Nephron (organoid): ENCODE data around the gene POC1A.

Experiments
- H3K27ac Mint-ChIP-seq, 3 experiments: 2 replicates each; pipeline ENCODE4 v1.8.0; 2020; ENCODE audit warnings: mixed read lengths in 3 of 3, mild to moderate bottlenecking in 2 of 3, moderate library complexity in 1 of 3
- H3K27me3 Mint-ChIP-seq: 2 replicates; pipeline ENCODE4 v1.8.0; 2021; ENCODE audit warnings: low read depth, mild to moderate bottlenecking, moderate library complexity, mixed read lengths
- H3K36me3 Mint-ChIP-seq: 2 replicates; pipeline ENCODE4 v1.8.0; 2020; ENCODE audit warnings: low read depth, mixed read lengths
- H3K4me1 Mint-ChIP-seq: 2 replicates; pipeline ENCODE4 v1.8.0; 2020; ENCODE audit warnings: mixed read lengths
- H3K4me3 Mint-ChIP-seq, 3 experiments: 2 replicates each; pipeline ENCODE4 v1.8.0; 2020; ENCODE audit warnings: mild to moderate bottlenecking in 3 of 3, mixed read lengths in 3 of 3, moderate library complexity in 2 of 3
- H3K9me3 Mint-ChIP-seq: 2 replicates; pipeline ENCODE4 v1.8.0; 2020; ENCODE audit warnings: mixed read lengths
- TF ChIP-seq, protein P1 (sequence below), 3 experiments: fragments of 200-600 bp; sonication (generic); IDR thresholded peaks; one replicate each; pipeline ENCODE4 v1.5.0; 2021; ENCODE audit warnings: antibody characterized with exemption in 3 of 3; ENCODE audit not compliant: unreplicated experiment in 3 of 3

Gene POC1A

DNA sequence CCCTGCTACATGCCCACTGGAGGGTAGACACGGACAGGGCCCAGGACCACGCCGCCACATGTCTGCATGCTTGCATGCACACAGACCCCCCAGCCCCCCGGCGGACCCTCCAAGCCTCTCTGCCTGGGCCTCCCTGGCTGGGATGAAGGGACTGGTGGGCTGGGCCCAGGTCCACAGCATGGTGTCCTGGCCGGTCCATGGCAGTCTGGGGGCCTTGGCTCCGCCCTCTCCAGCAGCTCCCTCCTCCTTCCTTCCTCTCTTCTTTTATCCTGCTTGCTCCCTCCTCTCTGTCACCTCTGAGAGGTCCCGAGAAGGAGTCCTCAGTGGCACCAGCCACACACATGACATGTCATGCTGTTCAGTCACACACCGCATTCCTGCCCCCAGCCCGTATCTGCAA lies 122.3 kb downstream of the POC1A start:
- peaks cover 8% of the 10 kb centered on the region for H3K27me3 Mint-ChIP-seq
- no peaks in the 10 kb centered on the region for H3K9me3 Mint-ChIP-seq
- no peaks in the 10 kb centered on the region for H3K36me3 Mint-ChIP-seq
- H3K27ac Mint-ChIP-seq: peak overlapping the region in 1 of 3 experiments; percentile 3
- H3K4me3 Mint-ChIP-seq: no peak overlapping the region
- H3K4me1 Mint-ChIP-seq: peaks cover 27% of the 10 kb centered on the region
- TF ChIP-seq, protein P1, sequence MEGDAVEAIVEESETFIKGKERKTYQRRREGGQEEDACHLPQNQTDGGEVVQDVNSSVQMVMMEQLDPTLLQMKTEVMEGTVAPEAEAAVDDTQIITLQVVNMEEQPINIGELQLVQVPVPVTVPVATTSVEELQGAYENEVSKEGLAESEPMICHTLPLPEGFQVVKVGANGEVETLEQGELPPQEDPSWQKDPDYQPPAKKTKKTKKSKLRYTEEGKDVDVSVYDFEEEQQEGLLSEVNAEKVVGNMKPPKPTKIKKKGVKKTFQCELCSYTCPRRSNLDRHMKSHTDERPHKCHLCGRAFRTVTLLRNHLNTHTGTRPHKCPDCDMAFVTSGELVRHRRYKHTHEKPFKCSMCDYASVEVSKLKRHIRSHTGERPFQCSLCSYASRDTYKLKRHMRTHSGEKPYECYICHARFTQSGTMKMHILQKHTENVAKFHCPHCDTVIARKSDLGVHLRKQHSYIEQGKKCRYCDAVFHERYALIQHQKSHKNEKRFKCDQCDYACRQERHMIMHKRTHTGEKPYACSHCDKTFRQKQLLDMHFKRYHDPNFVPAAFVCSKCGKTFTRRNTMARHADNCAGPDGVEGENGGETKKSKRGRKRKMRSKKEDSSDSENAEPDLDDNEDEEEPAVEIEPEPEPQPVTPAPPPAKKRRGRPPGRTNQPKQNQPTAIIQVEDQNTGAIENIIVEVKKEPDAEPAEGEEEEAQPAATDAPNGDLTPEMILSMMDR (IDR thresholded peaks at IDR 0.05; ENCODE audit: unreplicated experiment in 3 of 3): no peak

DNA sequence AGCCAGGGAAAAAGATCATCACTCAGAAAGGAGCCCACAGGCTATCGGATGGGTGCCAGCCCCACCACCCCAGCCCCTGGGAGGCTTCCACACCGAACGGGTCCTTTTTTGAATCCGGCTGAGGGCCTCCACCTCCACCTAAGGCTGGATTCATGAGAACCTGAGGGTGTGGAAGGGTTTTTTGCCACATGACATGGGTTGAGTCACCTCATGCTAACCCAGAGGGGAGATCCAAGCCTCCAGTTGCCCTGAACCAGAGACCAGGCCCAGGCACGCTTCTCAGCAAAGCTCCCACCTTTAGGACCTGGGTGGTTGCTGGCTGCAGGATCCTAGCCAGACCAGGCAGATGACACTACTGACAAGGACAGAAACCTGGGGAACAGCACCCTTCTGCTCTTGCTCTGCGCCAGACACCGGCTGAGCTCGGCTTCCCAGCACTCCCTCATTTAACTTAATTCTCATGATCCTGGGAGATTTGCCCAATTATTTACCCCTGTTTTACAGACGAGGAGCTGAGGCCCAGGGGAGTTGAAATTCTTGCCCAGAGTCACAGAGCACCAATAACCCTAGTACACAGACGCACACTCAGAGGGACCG lies 123.4 kb downstream of the POC1A start:
- Mint-ChIP-seq H3K4me3 (no peak overlapping the region), H3K4me1 (peaks cover 34% of the 10 kb centered on the region), H3K36me3 (no peaks in the 10 kb centered on the region), H3K27ac (peak overlapping the region in 1 of 3 experiments; percentile 16), H3K9me3 (no peaks in the 10 kb centered on the region), H3K27me3 (peaks cover 7% of the 10 kb centered on the region)
- TF ChIP-seq, protein P1 (IDR thresholded peaks at IDR 0.05; ENCODE audit: unreplicated experiment in 3 of 3): no peak

DNA sequence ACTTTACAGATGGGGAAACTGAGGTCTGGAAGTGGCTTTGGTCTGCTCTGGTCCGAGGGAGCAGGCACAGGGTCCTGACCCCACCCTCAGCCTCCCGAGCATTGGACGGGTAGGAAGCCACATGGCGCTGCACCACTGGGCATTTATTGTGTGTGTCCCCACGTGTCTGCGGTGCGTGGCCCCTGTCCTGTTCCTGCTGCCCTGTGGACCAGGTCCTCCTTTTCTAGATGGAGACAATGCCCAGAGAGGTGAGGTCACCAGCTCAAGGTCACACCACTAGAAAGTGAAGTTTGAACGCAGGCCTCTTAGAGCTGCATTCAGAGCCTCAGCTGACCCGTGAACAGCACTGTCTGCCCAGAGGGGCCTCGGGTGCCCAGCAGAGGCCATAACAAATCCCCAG lies 124.7 kb downstream of the POC1A start:
- H3K4me1 Mint-ChIP-seq: peaks cover 47% of the 10 kb centered on the region
- H3K27me3 Mint-ChIP-seq: peaks cover 7% of the 10 kb centered on the region
- TF ChIP-seq, protein P1 (IDR thresholded peaks at IDR 0.05; ENCODE audit: unreplicated experiment in 3 of 3): no peak
- H3K36me3 Mint-ChIP-seq: no peaks in the 10 kb centered on the region
- H3K27ac Mint-ChIP-seq: no peak overlapping the region
- H3K4me3 Mint-ChIP-seq: no peak overlapping the region
- H3K9me3 Mint-ChIP-seq: no peaks in the 10 kb centered on the region

DNA sequence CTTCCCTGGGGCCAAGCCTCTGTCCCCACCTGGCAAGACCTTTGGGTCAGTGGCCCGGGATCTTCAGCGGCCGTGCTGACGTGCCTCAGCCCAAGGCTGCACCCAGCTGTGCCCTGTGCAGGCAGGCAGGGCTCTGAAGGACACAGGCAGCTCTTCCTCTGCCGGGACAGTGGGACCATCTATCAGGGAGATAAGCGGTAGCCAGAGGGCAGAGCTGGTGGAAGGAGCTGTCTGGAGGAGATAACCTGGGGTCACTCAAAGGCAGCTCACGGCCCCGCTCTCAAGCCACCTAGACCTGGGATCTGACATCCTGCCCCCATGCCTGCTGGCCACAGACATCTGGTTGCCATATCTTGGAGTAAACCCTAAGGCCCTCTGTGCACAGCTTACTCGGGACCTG lies 125.2 kb downstream of the POC1A start:
- H3K27ac Mint-ChIP-seq: no peak overlapping the region
- peaks cover 7% of the 10 kb centered on the region for H3K27me3 Mint-ChIP-seq
- peaks cover 51% of the 10 kb centered on the region for H3K4me1 Mint-ChIP-seq
- TF ChIP-seq, protein P1 (IDR thresholded peaks at IDR 0.05; ENCODE audit: unreplicated experiment in 3 of 3): no peak
- H3K9me3 Mint-ChIP-seq: no peaks in the 10 kb centered on the region
- no peaks in the 10 kb centered on the region for H3K36me3 Mint-ChIP-seq
- no peak overlapping the region for H3K4me3 Mint-ChIP-seq

DNA sequence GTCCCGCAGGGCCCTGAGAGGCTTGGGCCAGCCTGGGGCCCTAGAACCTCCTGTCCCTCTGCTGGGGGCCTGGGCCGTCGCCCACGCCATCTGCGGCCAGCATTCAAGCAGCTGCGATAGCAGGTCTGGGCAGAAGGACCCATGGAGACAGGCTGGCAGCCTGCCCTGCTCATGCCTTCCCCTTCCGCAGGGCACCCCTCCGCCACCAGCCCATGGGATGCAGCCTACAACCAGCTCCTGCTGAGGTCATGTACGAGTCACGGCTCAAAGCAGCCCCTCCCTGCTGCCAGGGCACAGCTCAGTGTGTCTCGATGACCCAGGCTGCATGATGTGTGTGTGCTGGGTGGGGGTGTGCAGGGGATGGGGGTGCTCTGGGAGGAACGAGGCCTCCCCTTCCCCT lies 125.7 kb downstream of the POC1A start:
- no peaks in the 10 kb centered on the region for H3K9me3 Mint-ChIP-seq
- H3K27ac Mint-ChIP-seq: no peak overlapping the region
- no peaks in the 10 kb centered on the region for H3K36me3 Mint-ChIP-seq
- H3K4me1 Mint-ChIP-seq: peaks cover 52% of the 10 kb centered on the region
- no peak overlapping the region for H3K4me3 Mint-ChIP-seq
- peaks cover 7% of the 10 kb centered on the region for H3K27me3 Mint-ChIP-seq
- TF ChIP-seq, protein P1 (IDR thresholded peaks at IDR 0.05; ENCODE audit: unreplicated experiment in 3 of 3): no peak

DNA sequence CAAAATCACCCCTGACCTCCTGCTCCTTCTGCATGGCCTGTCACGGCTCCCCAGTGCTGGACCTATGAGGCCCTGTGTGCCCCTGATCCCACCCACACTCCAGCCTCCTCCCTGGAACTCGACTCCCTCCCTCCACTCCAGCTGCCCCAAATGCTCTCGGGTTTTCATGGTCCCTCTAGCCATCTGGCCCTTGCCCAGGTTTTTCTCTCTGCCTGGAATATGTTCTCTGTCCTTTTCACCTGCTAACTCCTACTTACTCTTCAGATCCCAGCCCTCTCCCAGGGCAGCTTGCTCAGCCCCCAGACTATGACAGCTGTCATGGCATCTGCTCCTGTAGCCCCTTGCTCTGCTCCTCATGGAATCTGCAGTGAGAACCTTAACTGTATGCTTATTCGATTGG lies 128.2 kb downstream of the POC1A start:
- TF ChIP-seq, protein P1 (IDR thresholded peaks at IDR 0.05; ENCODE audit: unreplicated experiment in 3 of 3): no peak
- H3K36me3 Mint-ChIP-seq: no peaks in the 10 kb centered on the region
- H3K4me3 Mint-ChIP-seq: peak overlapping the region in 2 of 3 experiments; percentile 2 to 25
- H3K4me1 Mint-ChIP-seq: peaks cover 60% of the 10 kb centered on the region
- H3K27me3 Mint-ChIP-seq: peaks cover 4% of the 10 kb centered on the region
- no peaks in the 10 kb centered on the region for H3K9me3 Mint-ChIP-seq
- H3K27ac Mint-ChIP-seq: peak overlapping the region; percentile 47 to 72 (median 68)
